SK-N-SH (cell line): ENCODE measurements around the gene CERKL. TPM values are rescaled to one million over a fixed set of nuclear protein-coding genes. Genes with fewer than 3 reads are reported as not detected.

Source experiments
- CTCF ChIA-PET: fragments of 300-600, 350-600 bp; formaldehyde crosslinking; extraction: SDS; loops from one replicate; lab custom pipeline; 2021; lab: Yijun Ruan, JAX
- POLR2A ChIA-PET: fragments of 350-600 bp; sonication (Branson Sonifier 250); formaldehyde crosslinking; extraction: SDS; loops from one replicate; lab custom pipeline; 2020; ENCODE audit warnings: antibody characterized with exemption, inconsistent platforms; lab: Yijun Ruan, JAX
- DNase-seq: peaks from one replicate; pipeline ENCODE4 v3.0.0; 2012
- H2AFZ ChIP-seq: fragments of 200-600 bp; sonication (generic); 2 replicates; pipeline ENCODE4 v1.8.1; 2016; ENCODE audit warnings: antibody characterized with exemption, mild to moderate bottlenecking, low read depth
- H3F3A ChIP-seq: fragments of 200-600 bp; sonication (generic); replicated peaks from 2 replicates; pipeline ENCODE3; 2016; ENCODE audit warnings: antibody characterized with exemption, mild to moderate bottlenecking; ENCODE audit not compliant: insufficient read depth
- H3K27ac ChIP-seq, 2 experiments: fragments of 200-500 bp in 1 of 2; fragments of 200-600 bp in 1 of 2; sonication (Bioruptor generic) in 1 of 2; sonication (generic), shearing (Covaris generic) in 1 of 2; 2 replicates each; pipeline versions ENCODE4 v1.5.1 to v1.6.1; 2014 to 2016; ENCODE audit warnings: low read depth in 2 of 2, inconsistent platforms in 1 of 2, low read length in 1 of 2, mild to moderate bottlenecking in 1 of 2, mixed read lengths in 1 of 2
- H3K27me3 ChIP-seq: fragments of 200-600 bp; sonication (generic), shearing (Covaris generic); 2 replicates; pipeline ENCODE4 v1.6.1; 2016; ENCODE audit warnings: mixed run types; ENCODE audit not compliant: insufficient read depth
- H3K36me3 ChIP-seq, 2 experiments: fragments of 200-500 bp in 1 of 2; fragments of 200-600 bp in 1 of 2; sonication (Bioruptor generic) in 1 of 2; sonication (generic) in 1 of 2; replicated peaks in 1 of 2; 2 replicates each; pipeline versions ENCODE3 to v1.5.1; 2014 to 2016; ENCODE audit warnings: low read length in 1 of 2, mild to moderate bottlenecking in 1 of 2; ENCODE audit not compliant: insufficient read depth in 2 of 2, control insufficient read depth in 1 of 2
- H3K4me1 ChIP-seq, 2 experiments: fragments of 200-500 bp in 1 of 2; fragments of 200-600 bp in 1 of 2; sonication (Bioruptor generic) in 1 of 2; sonication (generic), shearing (Covaris generic) in 1 of 2; 2 replicates each; pipeline versions ENCODE4 v1.5.1 to v1.6.1; 2014 to 2016; ENCODE audit warnings: low read depth in 1 of 2, low read length in 1 of 2, mixed run types in 1 of 2; ENCODE audit not compliant: insufficient read depth in 2 of 2, control insufficient read depth in 1 of 2
- H3K4me2 ChIP-seq: fragments of 200-600 bp; sonication (generic), shearing (Covaris generic); 2 replicates; pipeline ENCODE4 v1.6.1; 2017; ENCODE audit warnings: mixed run types
- H3K4me3 ChIP-seq, 2 experiments: fragments of 200-500 bp in 1 of 2; fragments of 200-600 bp in 1 of 2; sonication (Bioruptor generic) in 1 of 2; sonication (generic), shearing (Covaris generic) in 1 of 2; 2 replicates each; pipeline versions ENCODE4 v1.5.1 to v1.8.1; 2014 to 2016; ENCODE audit warnings: low read depth in 2 of 2, inconsistent platforms in 1 of 2, low read length in 1 of 2, mild to moderate bottlenecking in 1 of 2, mixed read lengths in 1 of 2, moderate library complexity in 1 of 2
- H3K79me2 ChIP-seq: fragments of 200-600 bp; sonication (generic); 2 replicates; pipeline ENCODE4 v1.8.1; 2017; ENCODE audit warnings: mild to moderate bottlenecking; ENCODE audit not compliant: insufficient read depth
- H3K9ac ChIP-seq: fragments of 200-600 bp; sonication (generic); 2 replicates; pipeline ENCODE4 v1.6.1; 2017; ENCODE audit warnings: mixed run types
- H3K9me2 ChIP-seq: fragments of 200-600 bp; sonication (generic); 2 replicates; pipeline ENCODE4 v1.6.1; 2017; ENCODE audit warnings: mixed run types
- H3K9me3 ChIP-seq: fragments of 200-600 bp; sonication (generic); 2 replicates; pipeline ENCODE4 v1.6.1; 2017; ENCODE audit warnings: mixed run types, mild to moderate bottlenecking, moderate library complexity
- H4K20me1 ChIP-seq: fragments of 200-600 bp; sonication (generic); 2 replicates; pipeline ENCODE4 v1.6.1; 2017; ENCODE audit warnings: mild to moderate bottlenecking, mixed run types; ENCODE audit not compliant: insufficient read depth
- CHD2 ChIP-seq: fragments of 150-350 bp; IDR thresholded peaks from 2 replicates; pipeline ENCODE4 v1.6.1; 2018; ENCODE audit warnings: low read length; ENCODE audit not compliant: partially characterized antibody
- CTCF ChIP-seq: fragments of 200-600 bp; sonication (generic); IDR thresholded peaks from 2 replicates; pipeline ENCODE4 v1.6.1; 2017; ENCODE audit warnings: antibody characterized with exemption, mild to moderate bottlenecking, moderate library complexity
- ELF1 ChIP-seq: IDR thresholded peaks from 2 replicates; pipeline ENCODE4 v1.4.0; 2012
- EZH2phosphoT487 ChIP-seq: fragments of 200-600 bp; sonication (generic); IDR thresholded peaks from 2 replicates; pipeline ENCODE4 v1.6.1; 2017; ENCODE audit warnings: low read depth, mixed run types, mild to moderate bottlenecking, antibody characterized with exemption, moderate library complexity, borderline replicate concordance
- FOSL2 ChIP-seq: IDR thresholded peaks from 2 replicates; pipeline ENCODE4 v1.4.0; 2012; ENCODE audit warnings: low read depth, mild to moderate bottlenecking, moderate library complexity, borderline replicate concordance
- FOXM1 ChIP-seq: IDR thresholded peaks from 2 replicates; pipeline ENCODE4 v1.4.0; 2012; ENCODE audit warnings: low read depth, mild to moderate bottlenecking
- GABPA ChIP-seq: IDR thresholded peaks from 2 replicates; pipeline ENCODE4 v1.4.0; 2012; ENCODE audit warnings: low read depth, mild to moderate bottlenecking
- JUND ChIP-seq: IDR thresholded peaks from 2 replicates; pipeline ENCODE4 v1.4.0; 2012
- MXI1 ChIP-seq: IDR thresholded peaks from 2 replicates; pipeline ENCODE4 v1.6.1; 2012; ENCODE audit warnings: mild to moderate bottlenecking, low read depth, low read length, improper control_type of control experiment
- NRF1 ChIP-seq: IDR thresholded peaks from 2 replicates; pipeline ENCODE4 v1.6.1; 2012; ENCODE audit warnings: low read depth, mild to moderate bottlenecking, low read length
- SIN3A ChIP-seq: IDR thresholded peaks from 2 replicates; pipeline ENCODE4 v1.6.1; 2012; ENCODE audit warnings: low read depth, mild to moderate bottlenecking, low read length, moderate library complexity, borderline replicate concordance
- SMC3 ChIP-seq: IDR thresholded peaks from 2 replicates; pipeline ENCODE4 v1.6.1; 2012; ENCODE audit warnings: low read depth, low read length, improper control_type of control experiment
- USF1 ChIP-seq: IDR thresholded peaks from 2 replicates; pipeline ENCODE4 v1.4.0; 2012; ENCODE audit warnings: low read depth, borderline replicate concordance
- ZBTB33 ChIP-seq: IDR thresholded peaks from 2 replicates; pipeline ENCODE4 v1.4.0; 2012; ENCODE audit warnings: low read depth, borderline replicate concordance
- WGBS: methylation state at CpG from one replicate; pipeline ENCODE4 v1.1.6; 2017; ENCODE audit warnings: low lambda C conversion rate; 5-methylcytosine and 5-hydroxymethylcytosine counted together
- polyA plus RNA-seq, 3 experiments: library from polyadenylated mRNA; depleted of rRNA; stranded (reverse); fragments of >200 nt; gene quantifications; 2 replicates each; pipeline ENCODE4 v1.2.3, GENCODE V29; 2012

The CERKL gene
- polyA plus RNA-seq, 1 of the 3 experiments (the other 2 are of a cell fraction) = 0.07 TPM

- TF ChIP-seq FOXM1 (no peak), ELF1 (no peak), NRF1 (no peak)
- TF ChIP-seq, all 33 proteins: peak for 0
Measured at GRCh38 chr2:181679544-181679979, 22.7 kb upstream of the CERKL start (continued).

- H2AFZ ChIP-seq = no peak overlapping the region
- H3K4me3 ChIP-seq = no peak overlapping the region
- peaks cover 0 to 8% of the 10 kb centered on the region in 2 experiments; a peak in 2 of 4 replicates for H3K4me1 ChIP-seq
- no peak overlapping the region for H3K4me2 ChIP-seq
- no peaks in the 10 kb centered on the region for H3K36me3 ChIP-seq
- ChIA-PET CTCF (no interaction called here), POLR2A (no interaction called here)
- H3K27me3 ChIP-seq = no peaks in the 10 kb centered on the region
- no peak overlapping the region for H3K27ac ChIP-seq
- H3K79me2 ChIP-seq = no peaks in the 10 kb centered on the region
- H3K9me2 ChIP-seq = no peaks in the 10 kb centered on the region
- TF ChIP-seq SIN3A = no peak
- no peak for TF ChIP-seq GABPA
- TF ChIP-seq MXI1 = no peak
- TF ChIP-seq ELF1 = no peak
- TF ChIP-seq SMC3 = no peak
- no peak for TF ChIP-seq EZH2phosphoT487
- no peak for TF ChIP-seq CTCF
- no peak for TF ChIP-seq JUND
- TF ChIP-seq USF1 = no peak
- TF ChIP-seq CHD2 = no peak
- no peak for TF ChIP-seq FOSL2
- TF ChIP-seq ZBTB33 = no peak
- no peaks in the 10 kb centered on the region for H4K20me1 ChIP-seq
- no peaks in the 10 kb centered on the region for H3K9me3 ChIP-seq
- DNase-seq = no peak
- H3F3A ChIP-seq = no peaks in the 10 kb centered on the region
- 86% methylated on average over 18 of the region's 18 CpGs for WGBS
- H3K9ac ChIP-seq = no peak overlapping the region
Measured at GRCh38 chr2:181678861-181679543, 22.1 kb upstream of the CERKL start.
